Measurements from ENCODE around the gene ENDOD1.
A peak's percentile ranks its signal among the peaks of the same experiment; 100 is the strongest.

The ENDOD1 gene

DNA sequence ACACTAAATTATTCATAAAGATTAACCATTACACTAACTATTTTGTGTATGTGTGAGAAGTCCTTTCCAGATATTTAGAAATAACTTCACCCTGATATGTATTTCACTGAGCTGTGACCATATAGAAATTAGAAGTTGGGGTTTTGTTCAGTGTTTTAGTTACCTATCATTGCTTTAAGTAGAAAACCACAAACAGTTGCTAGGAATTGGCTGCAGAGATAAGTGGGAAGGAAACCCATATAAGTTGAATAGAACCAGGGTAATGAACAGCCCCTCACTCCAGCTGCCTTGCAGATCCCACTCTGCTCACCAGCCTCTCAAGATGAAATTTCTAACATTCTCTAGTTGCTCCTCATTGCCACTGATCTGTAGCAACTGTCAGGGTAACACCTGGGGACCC is 12.7 kb upstream of the ENDOD1 start:
- no peak overlapping the region for H3K4me3 ChIP-seq (ENCODE audit: extremely low read depth, insufficient read depth, low read length, poor library complexity, severe bottlenecking)
- H3K36me3 ChIP-seq (ENCODE audit: control insufficient read depth, insufficient read depth, low read length): no peaks in the 10 kb centered on the region
- no peak overlapping the region for H3K27ac ChIP-seq (ENCODE audit: low read depth, low read length, severe bottlenecking)
- peaks cover 14% of the 10 kb centered on the region for H3K4me1 ChIP-seq (ENCODE audit: control insufficient read depth, insufficient read depth, low read length, poor library complexity, severe bottlenecking)
- H3K9me3 ChIP-seq (ENCODE audit: control insufficient read depth, low read length): no peaks in the 10 kb centered on the region

GRCh38 chr11:95078526-95078925 is 11.1 kb upstream of the ENDOD1 start:
- peaks cover 14% of the 10 kb centered on the region for H3K4me1 ChIP-seq (ENCODE audit: control insufficient read depth, insufficient read depth, low read length, poor library complexity, severe bottlenecking)
- 100% methylated on average over 1 of the region's 1 CpG; no CpG with 5 or more reads in 1 of the 2 experiments for WGBS, 2 experiments (ENCODE audit: insufficient coverage in 2 of 2)
- no peak overlapping the region for H3K4me3 ChIP-seq (ENCODE audit: extremely low read depth, insufficient read depth, low read length, poor library complexity, severe bottlenecking)

GRCh38 chr11:95081010-95081409 is 8.6 kb upstream of the ENDOD1 start:
- WGBS, 2 experiments (ENCODE audit: insufficient coverage in 2 of 2): 68 to 78% methylated on average over 2 to 4 of the region's 5 CpGs
- Histone ChIP-seq H3K27ac (ENCODE audit: low read depth, low read length, severe bottlenecking) (no peak overlapping the region), H3K4me1 (ENCODE audit: control insufficient read depth, insufficient read depth, low read length, poor library complexity, severe bottlenecking) (peaks cover 14% of the 10 kb centered on the region), H3K4me3 (ENCODE audit: extremely low read depth, insufficient read depth, low read length, poor library complexity, severe bottlenecking) (no peak overlapping the region), H3K9me3 (ENCODE audit: control insufficient read depth, low read length) (no peaks in the 10 kb centered on the region), H3K36me3 (ENCODE audit: control insufficient read depth, insufficient read depth, low read length) (no peaks in the 10 kb centered on the region)

More at GRCh38 chr11:95078526-95078925, 11.1 kb upstream of the ENDOD1 start:
- Histone ChIP-seq H3K27ac (ENCODE audit: low read depth, low read length, severe bottlenecking) (no peak overlapping the region), H3K36me3 (ENCODE audit: control insufficient read depth, insufficient read depth, low read length) (no peaks in the 10 kb centered on the region), H3K9me3 (ENCODE audit: control insufficient read depth, low read length) (no peaks in the 10 kb centered on the region)

DNA sequence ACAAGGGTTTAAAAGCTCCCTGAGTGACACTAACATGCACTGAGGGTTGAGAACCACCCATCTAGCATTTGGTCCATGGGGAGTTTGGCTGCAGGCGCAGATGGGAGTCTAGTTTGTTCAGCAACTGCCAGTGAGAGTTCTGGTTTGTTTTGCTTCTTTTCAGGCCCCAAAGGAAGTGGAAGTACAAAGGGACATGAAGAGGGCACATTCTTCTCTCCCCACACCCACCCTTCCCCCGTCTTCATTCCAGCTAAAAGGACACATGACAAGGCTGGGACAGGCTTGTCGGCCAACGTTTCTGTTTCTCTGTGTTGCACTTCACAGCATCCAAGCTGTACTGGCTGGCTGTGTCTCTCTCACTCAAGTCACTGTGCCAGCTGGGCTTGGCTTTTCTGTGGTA is 8.2 kb upstream of the ENDOD1 start:
- Histone ChIP-seq H3K9me3 (ENCODE audit: control insufficient read depth, low read length) (no peaks in the 10 kb centered on the region), H3K27ac (ENCODE audit: low read depth, low read length, severe bottlenecking) (no peak overlapping the region), H3K36me3 (ENCODE audit: control insufficient read depth, insufficient read depth, low read length) (no peaks in the 10 kb centered on the region), H3K4me3 (ENCODE audit: extremely low read depth, insufficient read depth, low read length, poor library complexity, severe bottlenecking) (no peak overlapping the region), H3K4me1 (ENCODE audit: control insufficient read depth, insufficient read depth, low read length, poor library complexity, severe bottlenecking) (peaks cover 14% of the 10 kb centered on the region)
- WGBS, 2 experiments (ENCODE audit: insufficient coverage in 2 of 2): 47% methylated on average over 3 of the region's 4 CpGs; no CpG with 5 or more reads in 1 of the 2 experiments

DNA sequence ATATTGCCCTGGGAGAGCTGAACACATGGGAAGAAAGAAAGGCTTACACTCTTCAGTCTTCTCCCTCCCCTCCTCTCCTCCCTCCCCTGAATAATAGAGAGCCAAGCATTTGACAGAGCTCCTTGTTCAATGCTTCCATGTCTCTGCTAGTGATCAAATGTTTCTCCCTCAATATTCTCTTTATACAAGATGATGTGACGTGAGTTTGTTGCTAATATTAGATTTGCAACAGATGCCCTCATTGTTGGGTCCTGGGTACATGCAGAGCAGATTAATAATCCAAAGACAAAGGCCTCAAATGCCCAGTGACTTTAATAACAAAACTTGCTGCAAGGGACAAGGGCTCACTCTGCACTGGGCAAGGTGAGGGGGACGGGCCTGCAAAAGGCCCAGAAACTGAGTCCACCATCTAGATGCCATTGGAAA is 7.1 kb upstream of the ENDOD1 start:
- Histone ChIP-seq H3K4me1 (ENCODE audit: control insufficient read depth, insufficient read depth, low read length, poor library complexity, severe bottlenecking) (peaks cover 14% of the 10 kb centered on the region), H3K27ac (ENCODE audit: low read depth, low read length, severe bottlenecking) (no peak overlapping the region), H3K4me3 (ENCODE audit: extremely low read depth, insufficient read depth, low read length, poor library complexity, severe bottlenecking) (no peak overlapping the region), H3K36me3 (ENCODE audit: control insufficient read depth, insufficient read depth, low read length) (no peaks in the 10 kb centered on the region), H3K9me3 (ENCODE audit: control insufficient read depth, low read length) (no peaks in the 10 kb centered on the region)
- 100% methylated on average over 1 of the region's 2 CpGs; no CpG with 5 or more reads in 1 of the 2 experiments for WGBS, 2 experiments (ENCODE audit: insufficient coverage in 2 of 2)

- Histone ChIP-seq H3K4me1 (ENCODE audit: control insufficient read depth, insufficient read depth, low read length, poor library complexity, severe bottlenecking) (peaks cover 14% of the 10 kb centered on the region), H3K4me3 (ENCODE audit: extremely low read depth, insufficient read depth, low read length, poor library complexity, severe bottlenecking) (no peak overlapping the region), H3K36me3 (ENCODE audit: control insufficient read depth, insufficient read depth, low read length) (no peaks in the 10 kb centered on the region), H3K27ac (ENCODE audit: low read depth, low read length, severe bottlenecking) (no peak overlapping the region), H3K9me3 (ENCODE audit: control insufficient read depth, low read length) (no peaks in the 10 kb centered on the region)
Measured at GRCh38 chr11:95084509-95084908, 5.1 kb upstream of the ENDOD1 start.

DNA sequence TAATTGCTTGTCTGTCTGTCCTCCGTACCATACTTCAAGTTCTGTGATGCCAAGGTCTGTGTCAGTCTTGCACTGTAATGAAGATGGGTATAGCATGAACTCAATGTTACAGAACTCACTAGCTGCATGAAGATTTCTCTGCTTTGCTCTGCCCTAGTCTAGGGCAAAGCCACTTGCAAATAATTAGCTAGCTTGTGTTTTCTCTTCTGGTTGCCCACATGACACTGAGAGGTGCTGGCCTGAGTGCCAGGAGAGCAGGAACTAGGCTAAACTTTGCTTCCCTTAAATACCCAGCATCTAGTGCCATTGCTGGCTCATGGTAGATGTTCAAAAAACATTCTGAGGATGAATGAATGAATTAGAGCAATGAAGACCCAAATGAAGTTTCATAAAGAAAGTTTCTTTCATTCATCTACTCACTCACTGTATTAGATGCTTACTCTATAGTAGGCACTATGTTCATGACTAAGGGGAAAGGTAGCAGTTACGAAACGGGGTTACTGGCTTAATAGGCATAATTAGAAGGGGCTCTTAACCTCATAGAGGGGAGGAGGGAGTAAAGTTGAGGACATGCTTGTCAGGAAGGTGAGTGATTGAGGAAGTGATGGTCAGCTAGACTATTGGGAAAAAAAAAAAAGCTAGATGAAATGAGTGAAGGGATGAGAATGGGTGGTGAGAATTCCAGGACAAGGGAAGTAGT is 4.4 kb upstream of the ENDOD1 start:
- WGBS, 2 experiments (ENCODE audit: insufficient coverage in 2 of 2): 92 to 94% methylated on average over 2 to 3 of the region's 3 CpGs
- no peak overlapping the region for H3K27ac ChIP-seq (ENCODE audit: low read depth, low read length, severe bottlenecking)

DNA sequence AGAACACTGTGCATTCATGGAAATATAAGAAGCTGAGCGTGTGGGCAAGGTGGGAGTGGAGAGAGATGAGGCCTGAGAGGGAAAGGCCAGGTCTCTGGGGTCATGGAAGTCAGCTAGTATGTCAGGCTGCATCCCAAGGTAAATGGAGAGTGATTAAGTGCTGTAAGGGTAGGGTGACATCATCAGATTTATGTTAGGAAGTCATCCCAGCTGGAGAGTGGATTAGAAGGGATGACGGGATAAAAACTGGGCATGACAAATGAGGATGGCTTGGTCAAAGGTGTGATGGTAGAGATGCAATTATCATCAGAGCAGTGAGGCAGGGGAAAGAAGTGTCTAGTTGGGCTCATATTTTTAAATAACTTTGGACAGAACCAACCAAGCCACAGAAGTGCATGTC is 3.5 kb upstream of the ENDOD1 start:
- no peak overlapping the region for H3K4me3 ChIP-seq (ENCODE audit: extremely low read depth, insufficient read depth, low read length, poor library complexity, severe bottlenecking)
- no peak overlapping the region for H3K27ac ChIP-seq (ENCODE audit: low read depth, low read length, severe bottlenecking)
- WGBS, 2 experiments (ENCODE audit: insufficient coverage in 2 of 2): 75 to 80% methylated on average over 2 of the region's 2 CpGs
- H3K4me1 ChIP-seq (ENCODE audit: control insufficient read depth, insufficient read depth, low read length, poor library complexity, severe bottlenecking): peaks cover 14% of the 10 kb centered on the region
- H3K9me3 ChIP-seq (ENCODE audit: control insufficient read depth, low read length): no peaks in the 10 kb centered on the region
- no peaks in the 10 kb centered on the region for H3K36me3 ChIP-seq (ENCODE audit: control insufficient read depth, insufficient read depth, low read length)

More for the DNA sequence above, 4.4 kb upstream of the ENDOD1 start:
- H3K9me3 ChIP-seq (ENCODE audit: control insufficient read depth, low read length): no peaks in the 10 kb centered on the region
- H3K4me1 ChIP-seq (ENCODE audit: control insufficient read depth, insufficient read depth, low read length, poor library complexity, severe bottlenecking): peaks cover 14% of the 10 kb centered on the region
- no peaks in the 10 kb centered on the region for H3K36me3 ChIP-seq (ENCODE audit: control insufficient read depth, insufficient read depth, low read length)
- no peak overlapping the region for H3K4me3 ChIP-seq (ENCODE audit: extremely low read depth, insufficient read depth, low read length, poor library complexity, severe bottlenecking)

DNA sequence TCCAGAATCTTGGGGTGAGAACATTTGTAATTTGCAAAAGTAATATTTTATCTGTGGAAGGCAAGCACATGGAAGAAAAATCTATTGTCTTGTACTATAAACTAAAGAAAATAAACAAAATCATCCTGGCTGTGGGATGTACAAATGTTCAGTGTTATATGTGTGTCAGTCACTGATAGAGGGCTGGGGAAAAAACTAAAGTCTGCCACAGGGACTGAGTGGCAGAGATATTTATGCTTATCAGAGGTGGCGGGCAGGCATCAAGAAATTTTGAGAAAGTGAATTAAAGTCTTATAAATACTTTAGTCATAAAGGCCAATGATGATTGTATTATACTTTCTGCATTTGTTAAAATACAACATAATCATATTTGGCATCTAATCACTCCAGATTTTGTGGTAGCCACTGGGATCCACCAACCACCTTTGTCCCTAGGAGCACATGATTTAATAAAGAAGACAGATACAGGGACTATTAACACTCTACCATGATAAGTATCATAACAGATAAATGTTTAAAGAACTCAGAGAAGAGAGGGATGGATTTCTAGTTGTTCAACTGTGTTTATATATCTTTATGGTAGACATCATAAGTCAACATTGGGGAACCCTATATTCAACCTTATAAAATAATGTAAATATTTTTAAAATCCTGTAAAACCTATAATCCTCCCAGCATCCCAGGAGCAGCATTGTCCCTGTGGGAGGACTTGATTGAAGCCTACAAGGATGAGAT is 2.6 kb upstream of the ENDOD1 start:
- peaks cover 10% of the 10 kb centered on the region for H3K4me1 ChIP-seq (ENCODE audit: control insufficient read depth, insufficient read depth, low read length, poor library complexity, severe bottlenecking)
- no peaks in the 10 kb centered on the region for H3K9me3 ChIP-seq (ENCODE audit: control insufficient read depth, low read length)
- H3K27ac ChIP-seq (ENCODE audit: low read depth, low read length, severe bottlenecking): no peak overlapping the region
- H3K36me3 ChIP-seq (ENCODE audit: control insufficient read depth, insufficient read depth, low read length): no peaks in the 10 kb centered on the region
- no peak overlapping the region for H3K4me3 ChIP-seq (ENCODE audit: extremely low read depth, insufficient read depth, low read length, poor library complexity, severe bottlenecking)
- no CpG with 5 or more reads among the region's 1 CpG for WGBS, 2 experiments (ENCODE audit: insufficient coverage in 2 of 2)

DNA sequence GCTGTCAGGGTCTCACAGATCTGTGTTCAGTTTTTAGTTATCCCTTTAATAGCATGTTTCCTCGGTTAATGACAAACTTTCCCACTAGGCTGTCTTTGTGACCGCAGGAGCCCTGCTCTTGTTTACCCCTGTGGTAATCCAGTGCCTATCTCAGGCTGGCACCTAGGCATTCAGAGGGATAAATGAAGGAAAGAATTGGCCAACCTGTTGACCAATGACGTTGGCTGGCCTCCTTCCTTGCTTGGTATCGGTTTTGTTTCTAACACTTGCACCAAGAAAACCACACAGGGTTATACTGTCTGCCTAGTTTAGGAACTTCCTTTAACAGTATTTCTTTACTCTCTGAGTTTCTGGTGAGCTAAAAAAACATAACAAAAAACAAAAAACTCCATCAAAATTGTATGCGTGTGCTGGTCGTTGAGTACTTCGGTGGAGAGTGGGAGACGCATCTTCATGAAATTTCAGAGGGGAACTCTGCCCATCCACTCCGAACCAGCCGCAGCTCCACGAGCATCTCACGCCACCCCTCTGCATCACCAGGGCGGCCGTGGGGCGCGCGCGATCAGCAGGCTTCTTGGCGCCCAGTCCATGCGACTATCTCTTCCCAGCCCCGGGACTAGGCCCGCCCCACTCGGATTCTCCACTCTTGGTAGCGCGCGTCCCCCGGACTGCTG is 563 bp upstream of the ENDOD1 start:
- Histone ChIP-seq H3K9me3 (ENCODE audit: control insufficient read depth, low read length) (no peaks in the 10 kb centered on the region), H3K36me3 (ENCODE audit: control insufficient read depth, insufficient read depth, low read length) (peaks cover 3% of the 10 kb centered on the region), H3K4me1 (ENCODE audit: control insufficient read depth, insufficient read depth, low read length, poor library complexity, severe bottlenecking) (peaks cover 29% of the 10 kb centered on the region), H3K4me3 (ENCODE audit: extremely low read depth, insufficient read depth, low read length, poor library complexity, severe bottlenecking) (peak overlapping the region; percentile 88), H3K27ac (ENCODE audit: low read depth, low read length, severe bottlenecking) (no peak overlapping the region)
- WGBS, 2 experiments (ENCODE audit: insufficient coverage in 2 of 2): 16 to 27% methylated on average over 10 to 27 of the region's 27 CpGs

Data from mesodermal cell (in vitro differentiated cells).